Fibroblast of the conjunctiva (primary cell): Measurements from ENCODE around the gene LETM1.
"Not testable (repeated sequence)": the region's sequence is repeated elsewhere in the genome, so short reads cannot be mapped to it uniquely, and the experiment has no call there.

Experiments used
- DNase-seq: peaks from one replicate; pipeline ENCODE4 v3.0.0-alpha.2; 2010; ENCODE audit warnings: low read depth

The LETM1 gene

GRCh38 chr4:1851575-1852410, 4.2 kb downstream of the LETM1 start:
- no peak for DNase-seq

GRCh38 chr4:1851160-1851559, 4.8 kb downstream of the LETM1 start:
- DNase-seq = no peak

- DNase-seq = no peak
Observed at GRCh38 chr4:1850276-1850675, 5.7 kb downstream of the LETM1 start.

- no peak for DNase-seq
Observed at GRCh38 chr4:1846580-1846979, 9.4 kb downstream of the LETM1 start.

- DNase-seq = not testable (repeated sequence)
Observed at GRCh38 chr4:1844618-1845017, 11.3 kb downstream of the LETM1 start.

GRCh38 chr4:1843852-1844251, 12.1 kb downstream of the LETM1 start:
- DNase-seq = no peak

GRCh38 chr4:1842993-1843448, 12.9 kb downstream of the LETM1 start:
- peak; percentile 64 for DNase-seq

GRCh38 chr4:1842339-1842895, 13.5 kb downstream of the LETM1 start:
- no peak for DNase-seq

GRCh38 chr4:1841887-1842210, 14.1 kb downstream of the LETM1 start:
- DNase-seq = no peak

- DNase-seq = no peak
Observed at GRCh38 chr4:1841201-1841886, 14.6 kb downstream of the LETM1 start.

- DNase-seq = no peak
Observed at GRCh38 chr4:1839282-1839681, 16.7 kb downstream of the LETM1 start.

GRCh38 chr4:1837069-1837468, 18.9 kb downstream of the LETM1 start:
- DNase-seq = no peak

- no peak for DNase-seq
Observed at GRCh38 chr4:1836650-1837049, 19.3 kb downstream of the LETM1 start.

- DNase-seq = not testable (repeated sequence)
Observed at GRCh38 chr4:1835836-1836235, 20.1 kb downstream of the LETM1 start.

GRCh38 chr4:1834047-1834775, 21.7 kb downstream of the LETM1 start:
- DNase-seq = no peak

- no peak for DNase-seq
Observed at GRCh38 chr4:1833307-1834046, 22.5 kb downstream of the LETM1 start.

GRCh38 chr4:1832690-1833089, 23.3 kb downstream of the LETM1 start:
- no peak for DNase-seq

- no peak for DNase-seq
Observed at GRCh38 chr4:1831331-1831730, 24.6 kb downstream of the LETM1 start.

- DNase-seq = no peak
Observed at GRCh38 chr4:1830642-1831228, 25.2 kb downstream of the LETM1 start.

GRCh38 chr4:1830234-1830633, 25.7 kb downstream of the LETM1 start:
- DNase-seq = no peak
